Coronary artery (tissue), 2 donors: ENCODE data around the gene PXYLP1.
A peak's percentile ranks its signal among the peaks of the same experiment; 100 is the strongest.

ENCODE experiments used
- DNase-seq: peaks from one replicate; pipeline ENCODE4 v3.0.0-alpha.2; 2017; ENCODE audit warnings: low spot score
- H3K27ac ChIP-seq, 2 donors: fragments of 200-600 bp; sonication (generic); one replicate each; pipeline ENCODE4 v1.5.1; 2016 to 2019
- H3K4me3 ChIP-seq: fragments of 200-600 bp; sonication (generic); 2 replicates; pipeline ENCODE4 v1.5.1; 2016; ENCODE audit warnings: mild to moderate bottlenecking, moderate library complexity
- CTCF ChIP-seq: fragments of 200-600 bp; sonication (generic); IDR thresholded peaks from one replicate; pipeline ENCODE4 v1.5.1; 2019; ENCODE audit warnings: antibody characterized with exemption

The PXYLP1 gene

DNA sequence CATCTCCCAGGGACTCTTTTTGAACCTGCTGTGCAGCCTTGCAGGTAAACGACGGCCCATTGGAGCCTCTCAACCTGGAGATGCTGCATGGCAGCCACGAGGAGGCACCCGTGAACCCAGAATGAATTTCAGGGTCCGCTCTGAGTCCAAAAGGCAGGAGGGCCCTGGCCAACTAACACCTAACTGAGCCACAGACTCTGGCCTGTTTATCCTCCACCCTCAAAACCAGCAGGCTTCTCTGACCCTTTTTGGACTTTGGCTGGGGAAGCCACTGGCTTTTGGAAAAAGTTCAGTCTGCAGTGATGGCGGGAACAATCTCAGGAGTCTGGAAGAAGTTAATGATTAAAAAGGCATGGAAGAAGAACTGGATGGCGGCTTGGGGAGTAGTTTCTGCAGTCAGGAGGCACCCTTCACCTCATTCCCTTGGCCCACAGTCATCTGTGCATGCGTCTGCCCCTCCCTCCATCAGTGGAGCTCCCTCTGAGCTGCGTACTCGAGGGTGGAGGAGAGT is 4.1 kb downstream of the PXYLP1 start:
- no peak overlapping the region for H3K27ac ChIP-seq
- no peak overlapping the region for H3K4me3 ChIP-seq
- DNase-seq: no peak
- no peak for TF ChIP-seq CTCF

DNA sequence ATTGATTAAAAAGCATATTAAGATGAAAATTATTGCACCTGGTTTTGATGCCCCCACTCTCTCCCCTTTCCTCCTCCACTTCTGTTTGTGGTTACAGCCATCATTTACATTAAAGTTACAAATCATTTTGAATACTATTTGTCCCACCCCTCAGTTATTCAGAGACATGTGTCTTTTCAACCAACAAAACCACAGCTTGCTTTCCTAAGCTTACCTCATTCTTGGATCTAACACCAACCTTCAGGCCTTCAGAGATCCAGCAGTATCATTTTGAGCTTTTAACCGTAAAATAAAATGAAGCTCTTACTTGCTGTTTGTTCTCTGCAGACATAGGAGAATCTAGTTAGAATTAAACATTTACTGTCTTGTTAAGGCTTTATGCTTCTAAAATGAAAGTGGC is 4.7 kb downstream of the PXYLP1 start:
- H3K4me3 ChIP-seq: no peak overlapping the region
- no peak for DNase-seq
- no peak for TF ChIP-seq CTCF
- H3K27ac ChIP-seq: no peak overlapping the region

DNA sequence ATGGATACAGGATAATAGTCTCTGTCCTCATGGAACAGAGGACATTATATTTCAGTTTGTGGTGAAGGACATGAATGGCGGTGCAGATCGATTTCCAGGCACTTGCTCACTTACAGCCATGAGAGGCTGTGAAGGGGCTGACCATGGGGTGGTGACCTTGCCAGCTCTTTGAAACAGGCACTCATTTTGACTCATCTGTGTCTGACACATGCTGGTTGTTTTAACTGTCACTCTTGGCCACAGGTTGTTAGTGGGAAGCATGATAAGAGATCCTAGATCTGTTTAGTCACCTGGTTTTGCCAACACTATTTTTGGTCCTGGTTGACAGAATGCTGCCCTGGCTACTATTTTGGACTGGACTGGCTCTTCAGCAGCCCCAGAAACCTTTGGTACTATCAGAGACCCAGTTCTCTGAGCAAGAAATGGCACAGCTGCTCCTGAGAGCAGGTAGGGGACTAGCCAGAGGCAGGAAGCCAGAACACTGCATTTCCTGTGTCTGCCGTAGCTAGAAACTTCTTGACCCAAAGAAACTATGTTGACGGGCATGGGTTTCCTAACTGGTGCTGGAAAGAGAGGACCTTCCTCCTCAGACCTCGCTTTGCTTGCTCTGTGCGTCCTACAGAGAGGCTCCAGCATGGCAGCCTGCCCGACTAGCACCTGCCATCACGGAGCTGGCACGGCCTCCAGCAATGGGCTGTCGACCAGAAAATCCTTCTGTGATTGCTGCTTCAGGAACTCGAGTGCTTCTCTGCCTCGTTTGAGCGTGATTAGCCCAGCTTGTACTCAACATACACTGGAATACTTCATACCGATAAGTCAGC is 6.3 kb downstream of the PXYLP1 start:
- no peak for TF ChIP-seq CTCF
- peak overlapping the region; percentile 58 to 62 for H3K27ac ChIP-seq
- no peak overlapping the region for H3K4me3 ChIP-seq
- DNase-seq: no peak

- DNase-seq: no peak
- Histone ChIP-seq H3K4me3 (no peak overlapping the region), H3K27ac (no peak overlapping the region)
- TF ChIP-seq CTCF: no peak
Observed at GRCh38 chr3:141239511-141240281, 8.1 kb downstream of the PXYLP1 start.

DNA sequence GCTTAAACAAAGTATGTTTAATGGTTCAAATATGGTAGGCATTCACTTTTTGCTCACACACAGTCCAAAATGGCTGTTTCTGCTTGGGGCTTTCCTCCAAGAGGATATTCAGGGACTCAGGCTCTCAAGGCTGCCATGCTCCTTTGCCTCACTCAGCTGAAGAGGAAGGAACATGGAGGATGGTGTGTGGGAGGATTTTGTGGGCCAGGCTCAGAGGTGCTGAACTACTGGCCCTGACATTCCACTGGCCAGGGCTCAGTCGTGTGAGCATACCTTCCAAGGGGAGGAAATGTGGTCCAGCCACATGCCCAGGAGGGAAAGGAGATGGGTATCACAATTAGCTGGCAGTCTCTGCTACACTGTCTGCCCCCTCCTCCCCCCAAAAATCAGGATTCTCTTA is 8.7 kb downstream of the PXYLP1 start:
- no peak overlapping the region for H3K4me3 ChIP-seq
- DNase-seq: no peak
- H3K27ac ChIP-seq: no peak overlapping the region
- TF ChIP-seq CTCF: no peak

- H3K4me3 ChIP-seq: no peak overlapping the region
- no peak for TF ChIP-seq CTCF
- peak overlapping the region; percentile 79 to 81 for H3K27ac ChIP-seq
- no peak for DNase-seq
Observed at GRCh38 chr3:141240687-141241615, 9.3 kb downstream of the PXYLP1 start.
